ENCODE results near the gene CNGA1.
"Not testable (repeated sequence)": the region's sequence is repeated elsewhere in the genome, so short reads cannot be mapped to it uniquely, and the experiment has no call there.

Gene CNGA1

DNA sequence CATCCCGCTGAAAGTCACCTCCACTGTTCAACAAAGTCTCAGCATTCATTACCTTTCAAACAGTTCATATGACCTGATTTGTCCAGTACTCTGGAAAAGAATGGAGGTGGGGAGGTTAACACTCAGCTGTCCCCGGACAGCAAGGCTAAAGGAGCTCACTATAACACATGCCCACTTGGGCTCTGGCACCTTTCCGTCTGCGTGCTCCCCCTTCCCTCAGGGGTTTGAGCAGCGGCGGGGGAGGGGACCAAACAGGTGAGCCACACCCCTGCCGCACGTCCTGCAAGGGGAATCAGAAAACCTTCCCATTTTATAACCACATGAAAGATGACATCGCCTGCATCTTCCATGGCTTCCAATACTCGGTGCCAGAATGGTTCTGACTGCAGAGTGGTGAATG, 62.2 kb downstream of the CNGA1 start:
- Histone ChIP-seq H3K27me3 (ENCODE audit: control insufficient read depth, insufficient read depth, low read length) (no peaks in the 10 kb centered on the region), H3K4me1 (ENCODE audit: control insufficient read depth, low read depth, low read length) (no peaks in the 10 kb centered on the region), H3K36me3 (ENCODE audit: control insufficient read depth, low read depth, low read length) (no peaks in the 10 kb centered on the region), H3K9ac (ENCODE audit: low read length) (no peak overlapping the region), H3K27ac (ENCODE audit: low read length) (no peak overlapping the region), H3K9me3 (ENCODE audit: control insufficient read depth, low read depth, low read length) (no peaks in the 10 kb centered on the region), H3K4me3 (ENCODE audit: low read length) (no peak overlapping the region)

DNA sequence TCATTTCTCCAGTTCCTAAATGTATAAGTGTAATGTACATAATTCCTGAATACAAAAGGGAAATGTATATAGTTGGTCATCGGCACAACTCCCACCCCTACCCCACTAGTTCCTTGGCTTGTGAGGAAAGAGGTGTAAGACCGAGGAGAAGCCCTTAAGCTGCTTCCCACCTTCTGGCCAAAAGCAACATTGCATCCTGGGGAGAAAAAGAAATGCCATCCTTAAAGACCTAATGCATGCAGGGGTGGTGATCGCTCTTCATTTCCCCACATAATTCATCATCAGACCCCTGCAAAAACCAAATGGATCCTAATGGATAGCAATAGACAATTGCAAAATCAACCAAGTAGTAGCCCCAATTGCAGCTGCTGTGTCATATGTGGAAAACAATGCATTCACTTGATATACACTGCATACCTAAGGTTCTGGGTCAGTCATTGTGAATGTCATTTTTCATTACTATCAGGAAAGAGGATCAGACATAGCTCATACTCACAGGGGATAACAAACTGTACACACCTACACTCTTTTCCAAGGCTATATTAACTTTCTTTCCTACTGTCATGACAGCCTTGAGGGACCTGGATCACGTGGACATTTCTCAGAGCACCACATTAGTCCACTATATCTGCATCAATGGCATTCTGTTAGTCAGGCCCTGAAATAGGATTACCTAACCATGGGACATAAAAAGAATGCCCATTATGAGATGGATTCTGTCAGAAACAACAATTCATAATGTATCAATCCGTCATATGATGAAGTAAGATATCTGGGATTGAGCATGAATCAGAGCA, 70.4 kb downstream of the CNGA1 start:
- Histone ChIP-seq H3K27ac (ENCODE audit: low read length) (no peak overlapping the region), H3K27me3 (ENCODE audit: control insufficient read depth, insufficient read depth, low read length) (no peaks in the 10 kb centered on the region), H3K9me3 (ENCODE audit: control insufficient read depth, low read depth, low read length) (no peaks in the 10 kb centered on the region), H3K4me3 (ENCODE audit: low read length) (no peak overlapping the region), H3K9ac (ENCODE audit: low read length) (no peak overlapping the region), H3K36me3 (ENCODE audit: control insufficient read depth, low read depth, low read length) (no peaks in the 10 kb centered on the region), H3K4me1 (ENCODE audit: control insufficient read depth, low read depth, low read length) (no peaks in the 10 kb centered on the region)

DNA sequence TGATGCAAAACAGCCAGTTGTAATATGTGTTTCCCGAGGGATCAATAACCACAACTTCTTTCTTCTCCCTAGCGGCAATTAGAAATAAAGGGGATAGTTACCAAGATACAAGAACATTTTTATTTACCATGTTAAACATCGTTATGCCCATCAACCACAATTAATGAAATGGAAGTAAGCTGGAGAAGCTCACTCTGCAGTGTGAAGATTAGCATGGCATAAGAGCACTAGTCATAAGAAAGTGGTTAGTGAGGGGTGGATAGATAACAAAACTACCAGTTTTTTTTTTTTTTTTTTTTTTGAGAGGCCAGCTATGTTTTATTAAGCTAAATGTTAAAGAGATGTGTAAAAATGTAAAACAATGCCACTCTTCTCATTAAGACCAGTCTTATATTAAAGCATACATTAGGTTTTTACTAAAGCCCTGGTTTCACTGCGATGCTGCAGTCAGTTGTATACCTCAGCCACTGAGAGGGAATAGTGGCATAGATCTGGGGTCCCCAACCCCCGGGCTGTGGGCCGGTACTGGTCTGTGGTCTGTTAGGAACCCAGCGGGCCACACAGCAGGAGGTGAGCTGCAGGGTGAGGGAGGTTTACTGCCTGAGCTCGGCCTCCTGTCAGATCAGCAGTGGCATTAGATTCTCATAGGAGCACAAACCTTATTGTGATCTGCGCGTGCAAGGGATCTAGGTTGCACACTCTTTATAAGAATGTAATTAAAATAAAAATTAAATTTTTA, 74.2 kb downstream of the CNGA1 start:
- Histone ChIP-seq H3K4me3 (ENCODE audit: low read length) (no peak overlapping the region), H3K4me1 (ENCODE audit: control insufficient read depth, low read depth, low read length) (no peaks in the 10 kb centered on the region), H3K9ac (ENCODE audit: low read length) (no peak overlapping the region)

DNA sequence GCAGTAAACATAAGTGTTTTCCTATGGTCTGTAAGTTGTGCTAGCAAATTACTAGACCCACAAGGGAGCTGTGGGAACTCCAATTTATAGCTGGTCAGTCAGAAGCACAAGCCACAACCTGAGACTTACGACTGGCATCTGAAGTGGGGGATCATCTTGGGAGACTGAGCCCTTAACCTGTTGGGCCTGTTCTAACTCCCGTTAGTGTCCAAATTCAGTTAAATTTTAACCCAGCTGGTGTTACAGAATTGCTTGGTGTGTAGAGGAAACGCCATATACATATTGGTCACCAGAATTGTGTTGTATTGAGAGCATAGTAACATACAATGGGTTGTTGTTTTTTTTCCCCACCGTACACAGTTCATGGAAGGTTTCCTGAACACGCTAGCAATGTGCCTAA, 77.0 kb downstream of the CNGA1 start:
- Histone ChIP-seq H3K27ac (ENCODE audit: low read length) (no peak overlapping the region), H3K9ac (ENCODE audit: low read length) (no peak overlapping the region), H3K4me1 (ENCODE audit: control insufficient read depth, low read depth, low read length) (no peaks in the 10 kb centered on the region), H3K36me3 (ENCODE audit: control insufficient read depth, low read depth, low read length) (no peaks in the 10 kb centered on the region), H3K4me3 (ENCODE audit: low read length) (no peak overlapping the region), H3K9me3 (ENCODE audit: control insufficient read depth, low read depth, low read length) (no peaks in the 10 kb centered on the region), H3K27me3 (ENCODE audit: control insufficient read depth, insufficient read depth, low read length) (no peaks in the 10 kb centered on the region)

More for the DNA sequence above, 74.2 kb downstream of the CNGA1 start:
- Histone ChIP-seq H3K36me3 (ENCODE audit: control insufficient read depth, low read depth, low read length) (no peaks in the 10 kb centered on the region), H3K27ac (ENCODE audit: low read length) (no peak overlapping the region), H3K27me3 (ENCODE audit: control insufficient read depth, insufficient read depth, low read length) (no peaks in the 10 kb centered on the region), H3K9me3 (ENCODE audit: control insufficient read depth, low read depth, low read length) (no peaks in the 10 kb centered on the region)

DNA sequence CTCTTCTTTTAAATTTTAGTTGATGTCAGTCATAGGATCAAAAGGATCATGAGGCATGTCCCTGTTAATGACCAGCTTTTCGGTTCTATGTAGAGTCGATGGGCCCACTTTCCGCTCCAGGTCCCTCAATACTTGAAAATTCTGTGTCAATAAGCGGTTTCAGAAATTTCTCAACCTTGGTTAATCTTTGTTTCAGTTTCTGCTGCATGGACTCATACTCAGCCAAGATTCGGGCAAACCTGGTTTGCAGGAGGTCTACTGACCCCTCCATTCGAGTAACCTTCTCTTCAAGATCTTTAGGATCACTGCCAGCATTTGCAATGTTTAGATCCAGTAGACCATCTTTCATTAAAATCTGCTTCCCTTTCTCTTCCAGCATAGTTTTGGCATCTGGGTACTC, 80.1 kb downstream of the CNGA1 start:
- Histone ChIP-seq H3K4me3 (ENCODE audit: low read length) (no peak overlapping the region), H3K27me3 (ENCODE audit: control insufficient read depth, insufficient read depth, low read length) (no peaks in the 10 kb centered on the region), H3K9ac (ENCODE audit: low read length) (no peak overlapping the region), H3K36me3 (ENCODE audit: control insufficient read depth, low read depth, low read length) (no peaks in the 10 kb centered on the region), H3K27ac (ENCODE audit: low read length) (no peak overlapping the region), H3K9me3 (ENCODE audit: control insufficient read depth, low read depth, low read length) (no peaks in the 10 kb centered on the region), H3K4me1 (ENCODE audit: control insufficient read depth, low read depth, low read length) (no peaks in the 10 kb centered on the region)

DNA sequence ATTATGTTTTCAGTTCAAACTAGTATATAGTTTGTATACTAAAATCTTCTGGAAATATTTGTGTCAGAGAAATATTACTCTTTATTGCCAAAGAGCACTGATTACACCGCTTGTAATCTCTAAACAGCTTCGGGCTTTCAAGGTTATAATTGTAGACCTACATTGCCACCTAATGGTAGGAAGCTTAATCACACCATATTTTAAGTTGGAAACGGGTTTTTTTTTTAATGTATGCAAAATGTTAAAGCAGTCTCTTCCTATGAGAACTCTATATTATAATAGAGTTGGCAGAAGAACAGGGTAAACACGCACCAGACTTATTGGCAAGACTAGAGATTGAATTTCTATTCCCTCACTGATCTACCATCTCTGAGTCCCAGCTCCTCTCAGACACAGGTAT, 82.6 kb downstream of the CNGA1 start:
- Histone ChIP-seq H3K4me3 (ENCODE audit: low read length) (no peak overlapping the region), H3K9me3 (ENCODE audit: control insufficient read depth, low read depth, low read length) (no peaks in the 10 kb centered on the region), H3K36me3 (ENCODE audit: control insufficient read depth, low read depth, low read length) (no peaks in the 10 kb centered on the region), H3K27ac (ENCODE audit: low read length) (no peak overlapping the region), H3K27me3 (ENCODE audit: control insufficient read depth, insufficient read depth, low read length) (no peaks in the 10 kb centered on the region), H3K9ac (ENCODE audit: low read length) (no peak overlapping the region), H3K4me1 (ENCODE audit: control insufficient read depth, low read depth, low read length) (no peaks in the 10 kb centered on the region)

DNA sequence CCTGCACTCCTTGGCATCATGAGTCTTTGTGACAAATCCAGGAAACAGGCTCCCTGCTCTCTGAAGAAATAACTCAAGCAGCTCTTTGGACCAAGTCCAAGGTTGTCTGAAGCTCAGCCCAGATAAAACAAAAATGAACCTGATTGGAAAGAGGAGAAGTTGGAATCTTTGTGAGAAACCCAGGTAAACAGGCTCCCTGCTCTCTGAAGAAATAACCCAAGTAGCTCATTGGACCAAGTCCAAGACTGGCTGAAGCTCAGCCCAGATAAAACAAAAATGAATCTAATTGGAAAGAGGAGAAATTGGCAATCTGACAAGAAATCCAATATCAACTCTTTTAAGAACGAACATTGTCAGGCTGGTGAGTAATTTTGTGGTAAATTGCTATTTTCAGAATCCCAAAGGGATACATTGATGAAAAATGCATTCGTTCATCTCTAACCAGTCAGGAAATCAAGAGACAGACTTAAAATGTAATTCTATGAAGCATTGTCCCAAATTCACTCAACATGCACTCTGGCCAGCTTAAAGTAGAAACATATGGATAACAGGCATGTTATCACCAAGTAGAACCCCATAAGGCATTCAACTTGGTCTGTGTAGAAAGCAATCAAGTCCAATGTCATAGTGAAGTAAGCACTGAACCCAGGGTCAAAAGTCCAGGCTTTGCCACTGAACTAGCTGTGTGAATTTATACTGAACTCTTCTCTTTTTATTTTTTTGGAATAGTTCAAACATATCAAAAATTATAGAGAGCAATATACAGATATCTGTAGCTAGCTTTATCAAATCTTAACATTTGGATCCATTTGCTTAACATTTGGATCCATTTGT, 85.3 kb downstream of the CNGA1 start:
- H3K27ac ChIP-seq (ENCODE audit: low read length), result no peak overlapping the region
- H3K36me3 ChIP-seq (ENCODE audit: control insufficient read depth, low read depth, low read length), result no peaks in the 10 kb centered on the region
- no peak overlapping the region for H3K4me3 ChIP-seq (ENCODE audit: low read length)
- H3K9ac ChIP-seq (ENCODE audit: low read length), result no peak overlapping the region
- no peaks in the 10 kb centered on the region for H3K27me3 ChIP-seq (ENCODE audit: control insufficient read depth, insufficient read depth, low read length)
- no peaks in the 10 kb centered on the region for H3K4me1 ChIP-seq (ENCODE audit: control insufficient read depth, low read depth, low read length)
- H3K9me3 ChIP-seq (ENCODE audit: control insufficient read depth, low read depth, low read length), result no peaks in the 10 kb centered on the region

DNA sequence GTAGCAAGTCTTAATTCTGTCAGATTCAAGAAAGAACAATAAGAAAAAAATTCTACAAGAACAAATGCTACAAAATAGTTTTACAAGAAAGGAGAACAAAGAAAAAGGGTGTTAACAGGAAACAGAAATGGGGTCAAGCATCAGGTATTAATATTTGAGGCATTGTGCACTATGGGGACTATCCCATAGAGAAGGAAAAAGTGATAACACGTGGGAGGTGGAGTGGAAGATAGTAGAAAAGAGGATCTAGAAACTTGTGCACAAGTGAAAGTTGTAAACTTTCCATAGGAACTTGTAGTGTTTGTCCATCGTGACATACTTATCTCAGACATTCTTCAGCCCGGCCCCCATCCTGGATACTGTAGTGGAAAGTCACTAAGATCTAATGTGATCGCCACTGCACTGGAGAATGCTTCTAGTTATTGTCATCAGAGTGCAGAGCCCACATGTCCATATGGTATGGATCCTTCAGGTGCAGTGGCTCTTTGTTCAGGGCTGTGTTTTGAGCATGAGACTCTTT, 86.7 kb downstream of the CNGA1 start:
- Histone ChIP-seq H3K9ac (ENCODE audit: low read length) (no peak overlapping the region), H3K4me3 (ENCODE audit: low read length) (no peak overlapping the region), H3K27me3 (ENCODE audit: control insufficient read depth, insufficient read depth, low read length) (no peaks in the 10 kb centered on the region), H3K36me3 (ENCODE audit: control insufficient read depth, low read depth, low read length) (no peaks in the 10 kb centered on the region), H3K27ac (ENCODE audit: low read length) (no peak overlapping the region), H3K4me1 (ENCODE audit: control insufficient read depth, low read depth, low read length) (no peaks in the 10 kb centered on the region), H3K9me3 (ENCODE audit: control insufficient read depth, low read depth, low read length) (no peaks in the 10 kb centered on the region)

DNA sequence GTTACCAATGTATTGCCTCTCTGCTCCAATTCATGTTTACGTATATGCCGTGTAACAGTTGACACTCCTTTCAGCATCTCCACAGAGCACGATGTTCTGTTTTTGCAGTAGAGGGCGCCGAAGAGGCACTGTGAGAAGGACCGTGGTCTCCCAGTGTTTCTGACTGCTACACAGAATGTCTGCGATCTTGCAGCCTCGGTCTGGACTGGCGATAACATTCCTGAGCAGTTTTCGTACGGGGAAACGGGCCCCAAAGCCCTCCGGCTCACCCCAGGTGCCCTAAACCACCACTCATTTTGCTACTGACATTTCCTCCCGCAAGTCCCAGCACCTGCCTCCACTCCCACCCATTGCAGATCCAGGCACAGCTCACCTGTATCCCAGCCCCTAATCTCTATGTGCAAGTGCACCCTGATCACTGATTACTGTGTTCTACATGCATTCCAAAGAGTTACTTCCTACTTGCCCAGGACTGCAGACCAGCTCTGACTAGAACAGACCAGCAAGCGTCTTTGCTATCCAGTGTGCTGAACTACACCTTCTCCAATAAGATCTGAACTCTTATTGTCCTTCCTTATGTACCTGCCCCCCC, 89.7 kb downstream of the CNGA1 start:
- Histone ChIP-seq H3K9ac (ENCODE audit: low read length) (no peak overlapping the region), H3K4me3 (ENCODE audit: low read length) (peak overlapping the region; percentile 19), H3K27ac (ENCODE audit: low read length) (no peak overlapping the region), H3K4me1 (ENCODE audit: control insufficient read depth, low read depth, low read length) (peaks cover 6% of the 10 kb centered on the region), H3K36me3 (ENCODE audit: control insufficient read depth, low read depth, low read length) (no peaks in the 10 kb centered on the region), H3K9me3 (ENCODE audit: control insufficient read depth, low read depth, low read length) (no peaks in the 10 kb centered on the region), H3K27me3 (ENCODE audit: control insufficient read depth, insufficient read depth, low read length) (no peaks in the 10 kb centered on the region)

DNA sequence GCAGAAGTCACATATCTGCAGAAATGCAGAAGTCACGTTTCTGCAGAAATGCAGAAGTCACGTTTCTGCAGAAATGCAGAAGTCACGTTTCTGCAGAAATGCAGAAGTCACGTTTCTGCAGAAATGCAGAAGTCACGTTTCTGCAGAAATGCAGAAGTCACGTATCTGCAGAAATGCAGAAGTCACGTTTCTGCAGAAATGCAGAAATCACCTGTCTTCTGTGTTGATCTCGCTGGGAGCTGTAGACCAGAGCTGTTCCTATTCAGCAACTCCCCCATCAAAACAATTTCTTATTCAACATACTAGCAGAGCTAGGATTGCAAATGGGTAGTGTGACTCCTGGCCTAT, 93.2 kb downstream of the CNGA1 start:
- H3K36me3 ChIP-seq (ENCODE audit: control insufficient read depth, low read depth, low read length); H3K9ac ChIP-seq (ENCODE audit: low read length); H3K4me3 ChIP-seq (ENCODE audit: low read length); H3K4me1 ChIP-seq (ENCODE audit: control insufficient read depth, low read depth, low read length); H3K9me3 ChIP-seq (ENCODE audit: control insufficient read depth, low read depth, low read length); H3K27me3 ChIP-seq (ENCODE audit: control insufficient read depth, insufficient read depth, low read length); H3K27ac ChIP-seq (ENCODE audit: low read length): not testable (repeated sequence)
